Measurements from ENCODE around the gene GPR137B.

GRCh38 chr1:236144446-236145150, 2.3 kb downstream of the GPR137B start:
- TF ChIP-seq, protein P1, sequence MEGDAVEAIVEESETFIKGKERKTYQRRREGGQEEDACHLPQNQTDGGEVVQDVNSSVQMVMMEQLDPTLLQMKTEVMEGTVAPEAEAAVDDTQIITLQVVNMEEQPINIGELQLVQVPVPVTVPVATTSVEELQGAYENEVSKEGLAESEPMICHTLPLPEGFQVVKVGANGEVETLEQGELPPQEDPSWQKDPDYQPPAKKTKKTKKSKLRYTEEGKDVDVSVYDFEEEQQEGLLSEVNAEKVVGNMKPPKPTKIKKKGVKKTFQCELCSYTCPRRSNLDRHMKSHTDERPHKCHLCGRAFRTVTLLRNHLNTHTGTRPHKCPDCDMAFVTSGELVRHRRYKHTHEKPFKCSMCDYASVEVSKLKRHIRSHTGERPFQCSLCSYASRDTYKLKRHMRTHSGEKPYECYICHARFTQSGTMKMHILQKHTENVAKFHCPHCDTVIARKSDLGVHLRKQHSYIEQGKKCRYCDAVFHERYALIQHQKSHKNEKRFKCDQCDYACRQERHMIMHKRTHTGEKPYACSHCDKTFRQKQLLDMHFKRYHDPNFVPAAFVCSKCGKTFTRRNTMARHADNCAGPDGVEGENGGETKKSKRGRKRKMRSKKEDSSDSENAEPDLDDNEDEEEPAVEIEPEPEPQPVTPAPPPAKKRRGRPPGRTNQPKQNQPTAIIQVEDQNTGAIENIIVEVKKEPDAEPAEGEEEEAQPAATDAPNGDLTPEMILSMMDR (conservative IDR thresholded peaks at IDR 0.05; ENCODE audit: low read depth, low read length): no peak
- no peak for TF ChIP-seq EZH2 (IDR thresholded peaks at IDR 0.05; ENCODE audit: borderline replicate concordance, low read depth, low read length, poor library complexity, severe bottlenecking)

All from A673 (cell line).